ENCODE measurements around the gene DYNC1I1.
A peak's percentile ranks its signal among the peaks of the same experiment; 100 is the strongest.

The DYNC1I1 gene

GRCh38 chr7:96089511-96089910, 317.2 kb downstream of the DYNC1I1 start:
- Histone ChIP-seq H3K9me3 (ENCODE audit: control insufficient read depth, low read length) (no peaks in the 10 kb centered on the region), H3K4me3 (ENCODE audit: low read length) (no peak overlapping the region), H3K36me3 (ENCODE audit: control insufficient read depth, insufficient read depth, low read length, severe bottlenecking) (no peaks in the 10 kb centered on the region), H3K4me1 (ENCODE audit: control insufficient read depth, insufficient read depth, low read length) (peaks cover 10% of the 10 kb centered on the region), H3K9ac (ENCODE audit: low read length) (no peak overlapping the region), H3K27me3 (replicated peaks; ENCODE audit: control insufficient read depth, insufficient read depth, low read length) (no peaks in the 10 kb centered on the region)
- no peak for DNase-seq (ENCODE audit: low read depth)

- DNase-seq (ENCODE audit: low read depth), result no peak
- no peak overlapping the region for H3K9ac ChIP-seq (ENCODE audit: low read length)
- no peaks in the 10 kb centered on the region for H3K36me3 ChIP-seq (ENCODE audit: control insufficient read depth, insufficient read depth, low read length, severe bottlenecking)
- H3K4me3 ChIP-seq (ENCODE audit: low read length), result no peak overlapping the region
- no peaks in the 10 kb centered on the region for H3K27me3 ChIP-seq (replicated peaks; ENCODE audit: control insufficient read depth, insufficient read depth, low read length)
- H3K9me3 ChIP-seq (ENCODE audit: control insufficient read depth, low read length), result no peaks in the 10 kb centered on the region
- H3K4me1 ChIP-seq (ENCODE audit: control insufficient read depth, insufficient read depth, low read length), result no peaks in the 10 kb centered on the region
These were observed 318.4 kb downstream of the DYNC1I1 start for GRCh38 chr7:96090756-96091155.

- H3K4me1 ChIP-seq (ENCODE audit: control insufficient read depth, insufficient read depth, low read length), result no peaks in the 10 kb centered on the region
- H3K9me3 ChIP-seq (ENCODE audit: control insufficient read depth, low read length), result no peaks in the 10 kb centered on the region
- no peaks in the 10 kb centered on the region for H3K27me3 ChIP-seq (replicated peaks; ENCODE audit: control insufficient read depth, insufficient read depth, low read length)
- H3K36me3 ChIP-seq (ENCODE audit: control insufficient read depth, insufficient read depth, low read length, severe bottlenecking), result no peaks in the 10 kb centered on the region
- peak; percentile 83 for DNase-seq (ENCODE audit: low read depth)
- H3K9ac ChIP-seq (ENCODE audit: low read length), result no peak overlapping the region
- H3K4me3 ChIP-seq (ENCODE audit: low read length), result no peak overlapping the region
These were observed 321.1 kb downstream of the DYNC1I1 start for GRCh38 chr7:96093435-96093834.

GRCh38 chr7:96097835-96098234, 325.5 kb downstream of the DYNC1I1 start:
- no peaks in the 10 kb centered on the region for H3K27me3 ChIP-seq (replicated peaks; ENCODE audit: control insufficient read depth, insufficient read depth, low read length)
- H3K36me3 ChIP-seq (ENCODE audit: control insufficient read depth, insufficient read depth, low read length, severe bottlenecking), result no peaks in the 10 kb centered on the region
- H3K9me3 ChIP-seq (ENCODE audit: control insufficient read depth, low read length), result no peaks in the 10 kb centered on the region
- H3K4me3 ChIP-seq (ENCODE audit: low read length), result no peak overlapping the region
- no peak overlapping the region for H3K9ac ChIP-seq (ENCODE audit: low read length)
- H3K4me1 ChIP-seq (ENCODE audit: control insufficient read depth, insufficient read depth, low read length), result no peaks in the 10 kb centered on the region
- peak; percentile 67 for DNase-seq (ENCODE audit: low read depth)

GRCh38 chr7:96100737-96101136, 328.4 kb downstream of the DYNC1I1 start:
- no peak for DNase-seq (ENCODE audit: low read depth)
- Histone ChIP-seq H3K9me3 (ENCODE audit: control insufficient read depth, low read length) (no peaks in the 10 kb centered on the region), H3K9ac (ENCODE audit: low read length) (no peak overlapping the region), H3K27me3 (replicated peaks; ENCODE audit: control insufficient read depth, insufficient read depth, low read length) (no peaks in the 10 kb centered on the region), H3K36me3 (ENCODE audit: control insufficient read depth, insufficient read depth, low read length, severe bottlenecking) (no peaks in the 10 kb centered on the region), H3K4me3 (ENCODE audit: low read length) (no peak overlapping the region), H3K4me1 (ENCODE audit: control insufficient read depth, insufficient read depth, low read length) (no peaks in the 10 kb centered on the region)

GRCh38 chr7:96102096-96102811, 329.9 kb downstream of the DYNC1I1 start:
- H3K9me3 ChIP-seq (ENCODE audit: control insufficient read depth, low read length), result no peaks in the 10 kb centered on the region
- no peak overlapping the region for H3K9ac ChIP-seq (ENCODE audit: low read length)
- no peak for DNase-seq (ENCODE audit: low read depth)
- H3K27me3 ChIP-seq (replicated peaks; ENCODE audit: control insufficient read depth, insufficient read depth, low read length), result no peaks in the 10 kb centered on the region
- no peaks in the 10 kb centered on the region for H3K4me1 ChIP-seq (ENCODE audit: control insufficient read depth, insufficient read depth, low read length)
- no peak overlapping the region for H3K4me3 ChIP-seq (ENCODE audit: low read length)
- no peaks in the 10 kb centered on the region for H3K36me3 ChIP-seq (ENCODE audit: control insufficient read depth, insufficient read depth, low read length, severe bottlenecking)

- DNase-seq (ENCODE audit: low read depth), result no peak
- H3K9me3 ChIP-seq (ENCODE audit: control insufficient read depth, low read length), result no peaks in the 10 kb centered on the region
- no peaks in the 10 kb centered on the region for H3K4me1 ChIP-seq (ENCODE audit: control insufficient read depth, insufficient read depth, low read length)
- no peak overlapping the region for H3K4me3 ChIP-seq (ENCODE audit: low read length)
- H3K9ac ChIP-seq (ENCODE audit: low read length), result no peak overlapping the region
- no peaks in the 10 kb centered on the region for H3K36me3 ChIP-seq (ENCODE audit: control insufficient read depth, insufficient read depth, low read length, severe bottlenecking)
- no peaks in the 10 kb centered on the region for H3K27me3 ChIP-seq (replicated peaks; ENCODE audit: control insufficient read depth, insufficient read depth, low read length)
These were observed 332.6 kb downstream of the DYNC1I1 start for GRCh38 chr7:96104984-96105383.

GRCh38 chr7:96111405-96111804, 339.1 kb downstream of the DYNC1I1 start:
- no peaks in the 10 kb centered on the region for H3K27me3 ChIP-seq (replicated peaks; ENCODE audit: control insufficient read depth, insufficient read depth, low read length)
- peaks cover 3% of the 10 kb centered on the region for H3K4me1 ChIP-seq (ENCODE audit: control insufficient read depth, insufficient read depth, low read length)
- H3K36me3 ChIP-seq (ENCODE audit: control insufficient read depth, insufficient read depth, low read length, severe bottlenecking), result no peaks in the 10 kb centered on the region
- no peak overlapping the region for H3K4me3 ChIP-seq (ENCODE audit: low read length)
- no peaks in the 10 kb centered on the region for H3K9me3 ChIP-seq (ENCODE audit: control insufficient read depth, low read length)
- DNase-seq (ENCODE audit: low read depth), result no peak
- no peak overlapping the region for H3K9ac ChIP-seq (ENCODE audit: low read length)

- no peak overlapping the region for H3K9ac ChIP-seq (ENCODE audit: low read length)
- H3K9me3 ChIP-seq (ENCODE audit: control insufficient read depth, low read length), result no peaks in the 10 kb centered on the region
- H3K4me1 ChIP-seq (ENCODE audit: control insufficient read depth, insufficient read depth, low read length), result peaks cover 3% of the 10 kb centered on the region
- no peaks in the 10 kb centered on the region for H3K27me3 ChIP-seq (replicated peaks; ENCODE audit: control insufficient read depth, insufficient read depth, low read length)
- no peak overlapping the region for H3K4me3 ChIP-seq (ENCODE audit: low read length)
- no peaks in the 10 kb centered on the region for H3K36me3 ChIP-seq (ENCODE audit: control insufficient read depth, insufficient read depth, low read length, severe bottlenecking)
- DNase-seq (ENCODE audit: low read depth), result no peak
These were observed 341.8 kb downstream of the DYNC1I1 start for GRCh38 chr7:96114190-96114589.

- Histone ChIP-seq H3K9ac (ENCODE audit: low read length) (no peak overlapping the region), H3K4me3 (ENCODE audit: low read length) (no peak overlapping the region), H3K36me3 (ENCODE audit: control insufficient read depth, insufficient read depth, low read length, severe bottlenecking) (peaks cover 13% of the 10 kb centered on the region), H3K4me1 (ENCODE audit: control insufficient read depth, insufficient read depth, low read length) (peaks cover 11% of the 10 kb centered on the region), H3K9me3 (ENCODE audit: control insufficient read depth, low read length) (no peaks in the 10 kb centered on the region), H3K27me3 (replicated peaks; ENCODE audit: control insufficient read depth, insufficient read depth, low read length) (no peaks in the 10 kb centered on the region)
- DNase-seq (ENCODE audit: low read depth), result no peak
These were observed 343.8 kb downstream of the DYNC1I1 start for GRCh38 chr7:96116173-96116572.

- Histone ChIP-seq H3K4me3 (ENCODE audit: low read length) (no peak overlapping the region), H3K36me3 (ENCODE audit: control insufficient read depth, insufficient read depth, low read length, severe bottlenecking) (peaks cover 18% of the 10 kb centered on the region), H3K27me3 (replicated peaks; ENCODE audit: control insufficient read depth, insufficient read depth, low read length) (no peaks in the 10 kb centered on the region), H3K9me3 (ENCODE audit: control insufficient read depth, low read length) (no peaks in the 10 kb centered on the region), H3K9ac (ENCODE audit: low read length) (no peak overlapping the region), H3K4me1 (ENCODE audit: control insufficient read depth, insufficient read depth, low read length) (peaks cover 12% of the 10 kb centered on the region)
- DNase-seq (ENCODE audit: low read depth), result no peak
These were observed 346.2 kb downstream of the DYNC1I1 start for GRCh38 chr7:96118449-96119001.
